OCI-M1 (cell line): ENCODE results near the gene MYO7B.

Experiments
- DNase-seq: peaks from one replicate; lab custom pipeline; 2025; lab: John Stamatoyannopoulos, UW

MYO7B gene

DNA sequence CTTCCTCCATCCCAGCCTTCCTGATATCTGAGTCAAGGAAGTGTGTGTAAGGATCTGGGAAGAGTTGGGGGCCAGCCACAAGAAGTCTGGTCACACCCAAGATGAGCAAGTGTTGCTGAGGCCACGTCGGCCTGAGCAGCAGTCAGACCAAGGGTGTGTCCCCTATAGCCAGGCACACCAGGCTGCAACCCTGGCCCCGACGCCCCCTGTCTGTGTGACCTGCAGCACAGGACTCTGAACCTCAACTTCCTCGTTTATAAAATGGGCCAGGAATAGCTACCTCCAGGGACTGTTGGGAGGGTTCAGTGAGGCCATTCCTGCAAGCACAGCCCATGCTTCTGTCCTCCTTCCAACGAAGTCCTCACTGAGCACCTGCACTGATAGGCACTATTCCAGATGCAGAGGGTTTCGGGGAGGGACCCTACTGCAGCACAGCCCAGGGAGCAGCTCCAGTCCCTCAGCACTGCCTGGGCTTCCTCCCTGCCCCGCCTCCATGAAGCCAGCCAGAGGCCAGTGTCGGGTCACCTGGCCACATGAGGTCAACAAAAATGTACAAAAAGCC lies 126.5 kb downstream of the MYO7B start:
- no peak for DNase-seq

DNA sequence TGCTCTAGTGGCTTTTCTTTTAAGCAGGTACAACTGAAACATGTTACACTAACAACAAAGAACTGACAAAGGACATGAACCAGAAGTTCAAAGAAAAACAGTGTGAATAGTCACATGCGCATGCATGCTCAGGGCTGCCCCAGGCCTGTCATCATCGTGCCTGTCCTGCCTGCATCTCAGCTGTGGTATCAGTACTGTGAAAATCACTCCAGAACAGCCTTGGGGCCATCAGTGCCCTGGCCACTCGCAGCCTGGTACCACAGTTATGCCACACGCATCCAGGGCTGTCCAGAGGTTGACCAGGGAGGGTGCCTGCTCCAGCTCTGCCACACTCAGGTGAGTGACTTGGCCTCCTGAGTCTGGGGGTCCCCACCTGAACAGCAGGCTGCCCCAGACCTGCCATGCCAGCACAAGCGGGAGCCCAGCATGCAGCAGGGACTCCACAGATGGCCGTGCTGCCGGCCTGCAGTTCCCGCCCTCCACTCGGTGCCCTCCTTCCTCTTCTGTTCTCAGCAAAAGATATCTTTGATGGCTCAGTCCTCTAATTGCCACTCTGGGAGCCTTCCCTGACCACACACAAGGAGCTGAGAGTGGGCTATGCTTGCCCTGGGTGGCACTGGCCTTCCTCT lies 127.6 kb downstream of the MYO7B start:
- no peak for DNase-seq

DNA sequence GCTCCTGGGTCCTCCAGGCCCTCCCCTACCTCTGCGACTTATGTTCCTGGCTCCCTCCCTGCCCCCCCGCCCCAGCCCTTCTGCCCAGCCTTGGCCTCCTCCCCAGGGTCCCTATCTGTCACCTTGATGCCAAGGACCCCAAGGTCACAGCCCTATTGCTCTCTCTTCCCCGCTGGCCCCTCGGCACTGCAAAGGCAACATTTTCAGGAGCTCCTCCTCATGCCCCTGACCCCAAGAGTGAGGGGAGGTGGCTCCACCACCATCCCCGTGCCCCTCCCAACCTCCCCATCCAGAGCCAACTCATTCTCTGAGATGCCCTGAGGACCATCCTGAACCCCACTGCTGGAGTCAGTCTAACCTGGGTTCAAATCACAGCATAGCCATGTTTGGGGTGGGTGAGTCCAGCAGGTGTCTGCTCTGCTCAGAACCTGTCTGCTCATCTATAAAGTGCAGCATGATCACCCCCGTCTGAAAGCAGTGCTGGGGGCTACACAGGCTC lies 128.1 kb downstream of the MYO7B start:
- DNase-seq: no peak

DNA sequence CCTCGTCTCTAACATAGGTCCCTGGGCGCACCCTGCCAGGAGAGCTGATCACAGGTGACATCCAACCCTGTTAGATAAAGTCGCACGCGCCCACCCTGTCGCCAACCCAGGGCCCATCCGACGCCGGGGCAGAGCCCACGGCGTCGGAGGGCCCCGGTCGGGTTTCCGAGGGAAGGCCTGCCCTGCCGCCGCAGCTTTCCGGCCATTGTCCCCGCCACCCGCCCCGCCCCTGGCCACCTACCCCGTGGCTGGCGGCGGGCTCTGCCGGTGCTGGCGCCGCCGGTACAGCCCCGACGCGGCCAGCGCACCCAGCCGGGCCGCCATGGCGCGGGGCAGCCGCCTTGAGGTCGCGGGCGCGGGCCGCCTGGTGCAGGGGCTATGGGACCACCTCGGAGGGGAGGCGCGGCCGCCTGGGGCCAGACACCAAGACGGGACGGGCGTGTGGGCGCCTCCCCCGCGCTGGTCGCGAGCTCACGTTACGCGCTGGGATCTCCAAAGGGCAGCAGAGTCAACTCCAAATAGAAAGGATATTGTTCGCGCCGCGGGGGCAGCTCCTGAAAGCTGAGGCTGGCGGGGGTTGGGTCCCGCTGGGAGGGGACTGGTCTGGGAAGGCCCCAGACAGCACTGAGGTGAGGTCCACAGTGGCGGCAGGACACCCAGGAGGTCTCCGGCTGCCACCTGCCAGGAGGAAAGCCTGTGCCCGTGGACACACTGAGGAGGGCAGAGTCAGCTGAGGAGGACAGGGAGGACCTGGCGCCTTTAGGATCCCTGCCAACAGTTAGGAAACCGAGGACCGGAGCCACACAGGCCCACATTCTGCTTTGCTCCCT lies 128.8 kb downstream of the MYO7B start:
- DNase-seq: no peak

DNA sequence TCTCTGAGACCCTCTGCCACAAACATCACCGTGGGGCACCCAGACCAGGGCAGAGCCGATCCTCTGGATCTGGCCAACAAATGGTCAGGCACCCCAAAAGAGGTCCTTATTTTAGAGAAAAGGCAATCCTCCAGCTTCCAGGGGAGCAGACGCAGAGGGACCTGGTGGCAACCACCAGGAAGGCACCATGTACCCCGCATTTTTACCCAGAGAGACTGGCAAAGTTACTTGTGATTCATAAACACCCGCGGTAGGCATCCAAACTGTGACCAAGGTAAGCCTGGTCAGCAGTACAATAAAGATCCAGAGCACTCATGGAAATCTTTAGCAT lies 129.4 kb downstream of the MYO7B start:
- DNase-seq: no peak

DNA sequence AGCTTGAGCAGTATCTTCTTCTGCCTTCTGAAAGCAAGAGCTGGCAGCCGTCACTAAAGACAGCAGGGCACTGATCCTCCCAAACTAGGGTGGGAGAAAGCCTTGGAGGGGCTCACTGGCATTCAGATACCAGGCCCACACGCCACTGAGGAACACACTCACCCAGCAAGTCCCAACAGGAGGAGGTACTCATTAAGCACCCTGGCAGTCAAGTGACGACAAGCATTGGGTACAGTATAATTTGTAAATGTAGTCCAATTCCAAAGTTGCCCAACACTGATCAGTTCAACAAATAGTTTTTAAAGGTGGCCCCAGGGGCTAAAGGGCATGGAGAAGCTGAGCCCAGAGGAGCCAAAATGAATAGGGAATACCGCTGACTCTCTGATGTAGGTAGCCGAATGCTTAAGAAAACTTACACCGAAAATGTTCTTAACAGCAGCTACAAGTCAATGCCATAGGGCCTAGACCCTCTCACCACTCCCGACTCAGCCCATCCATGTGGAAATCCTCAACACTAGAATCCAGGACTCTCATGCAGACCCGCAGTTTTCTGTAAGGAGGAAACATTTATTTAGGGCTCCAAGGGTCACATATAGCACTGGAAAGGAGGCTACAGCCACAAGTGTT lies 129.9 kb downstream of the MYO7B start:
- DNase-seq: no peak

DNA sequence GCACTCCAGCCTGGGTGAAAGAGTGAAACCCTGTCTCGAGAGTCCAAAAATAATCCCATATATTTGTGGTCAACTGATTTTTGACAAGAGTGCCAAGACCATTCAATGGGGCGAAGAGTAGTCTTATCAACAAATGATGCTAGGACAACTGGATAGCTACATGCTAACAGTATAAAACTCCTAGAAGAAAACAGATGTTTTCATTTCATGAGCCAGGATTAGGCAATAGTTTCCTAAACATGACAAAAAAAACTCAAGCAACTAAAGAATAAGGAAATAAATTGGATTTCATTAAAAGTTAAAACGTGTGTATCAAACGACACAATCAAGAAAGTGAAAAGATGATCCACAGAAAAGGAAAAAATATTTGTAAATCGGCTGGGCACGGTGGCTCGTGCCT lies 133.6 kb downstream of the MYO7B start:
- no peak for DNase-seq

DNA sequence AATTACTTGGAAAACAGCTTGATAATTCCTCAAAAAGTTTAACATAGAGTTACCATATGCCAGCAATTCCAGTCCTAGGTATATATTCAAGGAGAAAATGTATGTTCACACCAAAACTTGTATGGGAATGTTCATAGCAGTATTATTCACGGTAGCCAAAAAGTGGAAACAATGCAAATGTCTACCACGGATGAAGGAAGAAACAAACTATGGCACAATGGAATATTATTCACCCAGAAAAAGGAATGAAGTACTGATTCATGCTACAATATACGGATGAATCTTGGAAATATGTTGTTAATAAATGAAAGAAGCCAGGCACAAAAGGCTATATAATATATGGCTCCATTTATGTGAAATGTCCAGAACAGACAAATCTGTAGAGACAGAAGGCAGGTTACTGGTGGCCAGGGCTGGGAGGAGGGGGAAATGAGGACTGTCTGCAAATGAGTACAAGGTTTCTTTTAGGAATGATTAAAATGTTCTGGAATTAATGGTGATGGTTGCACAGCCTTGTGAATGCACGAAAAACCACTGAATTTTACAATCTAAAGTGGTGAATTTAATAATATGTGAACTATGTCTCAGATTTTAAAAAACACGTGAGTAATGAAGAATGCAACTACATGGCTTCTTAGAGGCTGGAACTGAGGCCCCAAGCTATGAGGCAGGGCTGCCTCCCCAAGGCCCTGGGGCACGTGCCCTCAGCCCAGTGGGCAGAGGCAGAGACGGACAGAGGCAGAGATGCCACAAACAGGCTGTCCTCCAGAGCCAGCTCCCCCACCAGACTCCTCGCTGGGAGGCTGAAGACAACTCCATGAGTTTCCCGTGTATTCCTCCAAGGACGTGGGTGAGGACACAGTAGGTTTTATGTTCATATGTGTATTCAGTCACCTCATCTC lies 134.8 kb downstream of the MYO7B start:
- no peak for DNase-seq

DNA sequence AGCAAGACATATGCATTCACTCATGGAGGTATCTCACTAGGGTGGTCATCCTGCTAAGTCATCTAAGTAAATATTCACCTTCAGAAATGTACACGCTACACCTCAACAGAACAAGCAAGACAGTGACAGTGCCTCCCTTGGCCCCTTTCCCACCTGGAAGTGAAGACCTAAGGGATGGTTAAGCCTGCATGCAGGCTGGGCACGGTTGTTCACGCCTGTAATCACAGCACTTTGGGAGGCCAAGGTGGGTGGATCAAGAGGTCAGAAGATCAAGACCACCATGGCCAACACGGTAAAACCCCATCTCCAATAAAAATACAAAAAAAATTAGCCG lies 135.4 kb downstream of the MYO7B start:
- no peak for DNase-seq

DNA sequence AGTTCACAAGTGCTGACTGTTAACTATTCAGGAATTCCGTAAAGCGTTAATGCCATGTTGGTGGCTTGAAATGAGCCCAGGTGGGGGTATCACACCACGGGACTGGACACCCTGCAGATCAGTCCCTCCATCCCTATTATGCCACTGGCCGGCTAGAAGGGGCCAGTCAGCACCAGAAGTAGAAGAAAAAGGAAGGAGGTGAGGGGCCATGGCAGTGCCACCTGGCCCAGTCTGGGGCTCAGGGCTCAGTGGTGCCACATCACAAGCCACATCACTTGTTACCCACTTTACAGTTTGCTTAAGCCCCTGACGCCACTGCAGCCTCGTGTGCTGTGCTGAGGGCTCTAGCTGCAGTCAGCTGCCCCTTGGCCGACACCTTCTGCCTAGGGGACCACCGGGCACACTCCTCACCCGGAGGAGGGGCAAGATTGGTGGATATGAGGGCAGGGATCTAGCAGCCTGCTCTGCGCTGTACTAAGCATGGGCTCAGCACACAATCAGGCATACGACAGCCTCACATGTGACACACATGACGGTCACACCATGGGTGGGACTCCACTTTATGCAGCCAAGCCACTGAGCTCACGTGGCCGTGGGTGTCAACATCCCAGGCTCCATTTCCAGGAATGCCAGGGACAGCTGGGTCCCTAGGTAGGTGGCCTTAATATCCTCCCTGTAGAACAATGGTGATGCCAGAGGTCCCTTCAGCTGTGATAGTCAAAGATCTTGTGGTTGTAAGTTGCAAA lies 136.2 kb downstream of the MYO7B start:
- DNase-seq: no peak

DNA sequence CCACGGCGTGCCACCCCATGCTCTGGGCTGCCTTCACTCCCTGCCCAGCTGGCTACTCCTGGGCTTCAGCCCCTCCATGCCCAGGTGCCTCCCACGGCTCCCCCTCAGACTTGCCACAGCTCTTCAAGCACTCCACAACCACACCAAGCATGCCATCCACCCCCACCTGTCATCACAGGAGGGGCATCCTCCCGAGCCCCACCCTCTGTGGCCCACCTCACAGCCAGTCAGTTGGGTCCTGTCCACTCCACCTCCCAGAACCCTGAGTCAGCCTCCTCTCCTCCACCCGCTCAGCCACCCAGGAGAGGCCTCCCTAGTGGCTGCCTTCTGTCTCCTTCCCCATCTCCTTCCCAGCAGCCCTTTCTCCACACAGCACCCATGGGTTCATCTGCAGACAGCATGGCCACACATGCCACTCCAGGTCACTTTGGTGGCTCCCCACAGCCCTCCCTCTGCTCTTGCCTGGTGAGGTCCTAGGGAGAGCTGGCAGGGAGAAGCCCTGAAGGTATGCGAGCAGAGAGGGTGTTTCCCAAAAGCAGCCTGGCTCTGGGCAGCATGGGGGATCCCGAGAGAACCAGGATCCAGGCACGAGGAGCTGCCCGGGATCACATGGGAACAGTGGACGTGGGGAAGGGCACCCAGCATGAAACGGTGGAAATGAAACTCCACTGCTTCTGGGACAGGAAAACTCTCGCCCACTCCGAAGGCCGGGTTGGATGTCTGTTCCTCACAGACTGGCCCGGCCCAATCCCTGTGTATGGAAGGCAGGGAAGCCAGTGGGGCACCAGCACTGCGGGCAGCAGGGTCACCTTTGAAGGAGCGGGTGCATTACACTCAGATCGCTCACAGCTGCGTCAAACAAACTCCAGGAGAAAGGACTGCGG lies 137.1 kb downstream of the MYO7B start:
- DNase-seq: no peak

DNA sequence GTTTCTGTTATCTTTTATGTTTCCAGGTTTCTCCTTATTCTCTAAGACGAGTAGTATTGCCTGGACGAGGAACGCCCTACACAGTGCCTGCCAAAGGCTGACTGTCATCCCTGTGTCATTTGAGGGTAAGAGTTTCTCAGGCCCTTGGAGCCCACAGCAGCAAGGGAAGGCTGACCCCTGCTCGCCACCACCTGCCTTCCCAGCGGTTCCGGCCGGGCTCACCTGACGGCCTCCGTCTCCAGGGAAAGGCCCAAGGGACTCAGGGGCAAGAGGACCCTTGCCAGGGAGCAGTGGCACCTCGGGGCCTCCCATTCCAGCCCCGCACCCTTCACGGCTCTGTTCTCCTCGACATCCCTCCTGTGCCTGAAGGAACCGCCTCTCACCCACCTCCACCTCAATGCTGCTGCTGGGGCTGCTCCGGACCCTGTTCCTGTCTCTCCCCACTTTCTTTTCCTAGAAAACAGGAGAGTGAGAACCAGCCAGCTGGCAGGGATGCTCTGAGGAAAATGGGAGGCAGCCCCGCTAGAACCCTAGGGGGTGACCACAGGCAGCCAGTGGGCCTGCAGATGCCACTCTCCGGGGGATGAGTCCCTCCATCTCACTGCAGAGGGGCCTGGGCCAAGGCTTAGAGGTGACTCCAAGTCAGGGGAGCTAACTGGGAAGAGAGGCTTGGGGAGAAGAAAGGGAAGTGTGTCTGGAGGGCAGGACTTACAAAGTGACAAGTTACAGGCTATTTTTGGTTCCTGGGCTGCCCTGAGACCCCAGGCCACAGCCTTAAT lies 138.0 kb downstream of the MYO7B start:
- DNase-seq: no peak

DNA sequence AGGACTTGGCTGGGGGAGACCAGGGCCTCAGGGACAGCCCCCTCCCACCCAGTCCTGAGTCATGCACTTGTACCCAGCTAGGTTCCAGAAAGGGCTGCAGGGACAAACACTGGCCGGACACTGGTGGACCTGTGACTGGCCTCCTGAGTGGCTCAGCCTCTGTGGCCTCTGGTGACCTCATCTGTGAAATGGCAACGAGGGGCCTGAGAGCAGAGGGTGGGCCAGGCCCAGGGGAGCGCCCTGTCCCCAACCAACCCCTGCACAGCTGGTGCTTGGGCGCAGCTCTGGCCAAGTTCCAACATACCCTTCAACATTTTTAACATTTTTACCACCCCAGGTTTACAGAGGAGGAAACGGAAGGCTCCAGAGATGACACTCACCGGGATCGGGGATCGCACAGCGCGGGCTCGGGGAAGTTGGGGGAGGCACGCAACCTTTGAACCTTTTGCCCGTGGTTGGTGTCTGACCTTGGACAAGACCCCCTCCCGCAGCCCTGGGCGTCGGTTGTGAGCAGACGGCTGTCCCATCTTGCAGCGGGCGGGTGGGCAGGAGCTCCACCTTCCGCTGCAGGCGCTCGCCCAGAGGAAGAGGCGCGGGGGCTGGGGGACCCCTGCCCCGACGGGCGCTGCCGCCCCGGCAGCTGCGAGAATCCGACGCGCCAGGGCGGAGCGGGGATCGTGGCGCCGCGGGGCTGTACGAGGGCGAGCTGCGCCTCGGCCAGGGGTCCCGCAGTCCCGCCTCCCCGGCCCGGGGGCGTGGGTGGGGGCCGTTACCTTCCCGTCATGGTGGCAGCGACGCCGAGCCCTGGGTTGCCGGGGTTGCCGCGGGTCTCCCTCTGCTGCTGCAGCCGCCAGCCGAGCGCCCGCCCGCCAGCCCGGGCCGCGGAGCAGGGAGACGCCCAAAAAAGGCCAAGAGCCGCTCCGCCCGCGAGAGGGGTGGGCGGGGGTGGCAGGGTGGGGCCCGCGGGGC lies 139.0 kb downstream of the MYO7B start:
- no peak for DNase-seq

DNA sequence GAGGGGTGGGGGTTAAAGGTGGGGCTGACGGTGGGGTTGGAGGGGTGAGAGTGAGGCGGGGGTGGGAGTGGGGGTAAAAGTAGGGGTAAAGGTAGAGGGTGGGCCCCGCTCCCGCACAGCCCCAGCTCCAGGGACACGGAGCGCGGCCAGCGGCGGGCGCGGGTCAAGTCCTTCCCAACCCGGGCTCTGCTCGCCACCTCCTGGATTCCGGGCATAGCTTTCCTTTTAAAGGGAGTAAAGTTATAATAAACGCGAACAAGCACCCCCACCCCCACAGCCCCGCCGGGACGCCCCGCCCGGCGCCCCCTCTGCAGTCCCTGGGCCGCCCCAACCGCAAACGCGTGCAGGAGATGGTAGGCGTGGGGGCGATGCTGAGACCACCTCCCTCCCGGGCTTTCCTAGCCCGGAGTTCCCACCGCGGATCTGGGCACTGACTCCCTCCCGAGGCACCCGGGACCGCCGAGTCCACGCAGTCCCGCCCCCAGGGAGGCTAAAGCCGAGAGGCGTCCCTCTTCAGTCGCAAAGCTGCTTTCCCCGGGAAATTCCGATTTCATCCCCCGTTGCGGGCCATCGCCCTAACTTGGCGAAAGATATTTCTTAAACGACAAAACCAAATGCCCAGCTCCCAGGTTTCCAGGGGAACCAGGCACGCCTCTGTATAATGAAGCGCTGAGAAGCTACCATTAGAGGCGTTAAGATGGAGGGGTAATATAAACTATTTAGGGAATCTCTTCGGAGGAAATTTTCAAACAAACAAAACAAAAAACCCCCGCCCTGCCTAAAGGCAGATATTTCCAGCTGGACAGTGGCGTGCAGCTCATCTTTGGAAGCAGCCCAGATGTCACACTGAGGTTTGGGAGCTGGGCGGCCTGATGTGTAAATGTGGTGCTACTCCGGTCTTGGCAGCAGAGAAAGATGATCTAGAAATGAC lies 140.1 kb downstream of the MYO7B start, which contains the start of gene LIMS2:
Gene LIMS2 (minus strand): TSS at position 200 of the 931 bp plus-strand sequence. CDS start 506 bp downstream, outside the sequence.
- no peak for DNase-seq

DNA sequence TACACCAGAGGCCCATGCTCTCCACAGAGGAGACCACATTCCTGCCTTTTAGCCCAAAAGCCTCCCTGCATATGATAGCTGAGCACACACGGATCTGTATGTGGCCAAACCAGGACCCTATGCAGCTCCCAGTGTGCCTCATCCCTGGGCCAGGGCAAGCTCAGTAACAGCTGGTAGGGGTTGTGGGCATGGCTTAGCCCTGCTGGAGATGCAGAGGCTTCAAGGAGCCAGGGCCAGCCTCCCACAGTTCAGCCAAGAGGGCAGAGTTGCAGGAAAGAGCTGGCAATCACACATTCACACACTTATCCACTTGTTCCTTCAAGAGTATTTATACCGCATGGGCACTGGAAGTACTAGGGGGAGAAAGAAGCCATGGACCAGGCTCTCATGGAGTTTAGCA lies 141.4 kb downstream of the MYO7B start:
- DNase-seq: no peak

DNA sequence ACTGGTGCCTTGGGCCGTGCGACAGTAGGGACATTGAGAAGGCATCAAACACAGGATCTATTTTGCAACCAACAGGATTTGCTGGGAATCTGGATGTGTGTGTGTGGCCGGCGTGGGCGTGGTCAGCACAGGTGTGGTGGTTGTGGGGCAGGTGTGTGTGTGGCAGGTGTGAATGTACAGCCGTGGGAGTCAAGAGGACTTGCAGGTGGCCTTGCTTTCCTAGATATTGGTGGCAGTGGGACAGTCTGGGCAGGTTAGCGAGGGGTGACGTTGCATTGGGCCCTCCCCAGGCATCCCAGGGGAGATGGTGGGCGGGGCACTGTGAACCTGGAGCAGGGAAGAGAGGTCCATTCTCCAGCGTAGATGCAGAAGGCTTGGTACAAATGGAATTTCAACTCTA lies 143.0 kb downstream of the MYO7B start:
- no peak for DNase-seq

DNA sequence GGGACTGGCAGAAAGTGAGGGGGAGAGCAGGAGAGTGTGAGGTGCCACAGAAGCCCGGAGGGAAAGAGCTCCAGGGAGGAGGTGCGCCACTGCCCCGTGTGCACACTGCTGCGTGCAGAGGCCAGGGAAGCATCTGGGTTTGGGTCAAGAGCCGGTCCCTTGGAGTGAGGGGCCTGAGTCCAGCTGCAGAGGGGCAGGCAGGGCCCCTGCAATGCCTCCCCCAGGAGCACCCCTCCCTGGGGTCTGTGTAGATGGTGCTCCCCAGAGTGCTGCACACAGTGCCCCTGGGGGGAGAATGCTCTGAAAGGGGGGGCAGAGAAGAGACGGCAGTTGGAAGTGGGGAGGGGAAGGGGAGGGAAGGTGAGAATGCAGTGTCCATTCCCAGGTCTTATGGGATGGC lies 143.5 kb downstream of the MYO7B start:
- no peak for DNase-seq
